H1 (cell line): ENCODE results near the gene RALGAPB. TPM values are rescaled to one million over a fixed set of nuclear protein-coding genes. Genes with fewer than 3 reads are reported as not detected.

Experiments
- CTCF ChIA-PET: fragments of 300-600 bp; sonication (Branson Sonifier 250); formaldehyde crosslinking; loops from one replicate; lab custom pipeline; 2021; ENCODE audit not compliant: partially characterized antibody; lab: Charles Lee
- POLR2A ChIA-PET: fragments of 300-600 bp; sonication (Branson Sonifier 250); formaldehyde crosslinking; loops from one replicate; lab custom pipeline; 2021; ENCODE audit warnings: inconsistent platforms; ENCODE audit not compliant: partially characterized antibody; lab: Charles Lee
- DNase-seq, 2 experiments: peaks; one replicate each; pipeline versions ENCODE4 v3.0.0 to v3.0.0-alpha.2; 2010 to 2022; ENCODE audit warnings: low spot score in 2 of 2, low read depth in 1 of 2, mixed read lengths in 1 of 2
- FAIRE-seq: peaks from 2 replicates; lab custom pipeline; 2011; peaks lifted over from hg19 to GRCh38; lab: Jason Lieb, UNC
- H2AFZ ChIP-seq: 2 replicates; pipeline ENCODE4 v1.8.1; 2012; ENCODE audit warnings: low read length, inconsistent platforms
- H2AK5ac ChIP-seq: 2 replicates; pipeline ENCODE4 v1.6.1; 2013; ENCODE audit warnings: low read depth, low read length
- H2BK120ac ChIP-seq: replicated peaks from 2 replicates; pipeline ENCODE3; 2013; ENCODE audit warnings: low read depth, low read length, inconsistent platforms
- H2BK12ac ChIP-seq: 2 replicates; pipeline ENCODE4 v1.6.1; 2013; ENCODE audit warnings: low read depth, low read length
- H2BK15ac ChIP-seq: 2 replicates; pipeline ENCODE4 v1.6.1; 2013; ENCODE audit warnings: low read length
- H2BK20ac ChIP-seq: 2 replicates; pipeline ENCODE4 v1.6.1; 2013; ENCODE audit warnings: low read length
- H2BK5ac ChIP-seq: 2 replicates; pipeline ENCODE4 v1.6.1; 2013; ENCODE audit warnings: low read depth, low read length
- H3K14ac ChIP-seq: 2 replicates; pipeline ENCODE4 v1.6.1; 2013; ENCODE audit warnings: inconsistent platforms; ENCODE audit not compliant: insufficient read length
- H3K18ac ChIP-seq: 2 replicates; pipeline ENCODE4 v1.6.1; 2013; ENCODE audit warnings: low read length; ENCODE audit errors: extremely low read depth
- H3K23ac ChIP-seq: 2 replicates; pipeline ENCODE4 v1.6.1; 2013; ENCODE audit warnings: inconsistent platforms; ENCODE audit not compliant: insufficient read length
- H3K23me2 ChIP-seq: 2 replicates; pipeline ENCODE4 v1.6.1; 2013; ENCODE audit warnings: low read depth, low read length
- H3K27ac ChIP-seq: 2 replicates; pipeline ENCODE4 v1.6.1; 2011; ENCODE audit warnings: low read depth, low read length, inconsistent platforms
- H3K27me3 ChIP-seq, 4 experiments: replicated peaks in 1 of 4; 1 replicate in 1 of 4; 2 replicates in 3 of 4; pipeline versions ENCODE4 v1.6.1 to v1.8.1; 2011 to 2013; ENCODE audit warnings: low read length in 3 of 4, mild to moderate bottlenecking in 3 of 4, inconsistent platforms in 2 of 4, mixed read lengths in 2 of 4, moderate library complexity in 1 of 4; ENCODE audit not compliant: control insufficient read depth in 3 of 4, insufficient read depth in 3 of 4; ENCODE audit errors: extremely low read depth in 1 of 4
- H3K36me3 ChIP-seq, 4 experiments: 2 replicates each; pipeline versions ENCODE4 v1.6.1 to v1.8.1; 2011 to 2013; ENCODE audit warnings: mild to moderate bottlenecking in 4 of 4, low read length in 3 of 4, moderate library complexity in 2 of 4, control low read depth in 1 of 4, inconsistent platforms in 1 of 4; ENCODE audit not compliant: insufficient read depth in 4 of 4, control insufficient read depth in 2 of 4
- H3K4ac ChIP-seq: replicated peaks from 2 replicates; pipeline ENCODE3; 2013; ENCODE audit warnings: low read length, low read depth, mixed read lengths, inconsistent platforms; ENCODE audit not compliant: insufficient read length
- H3K4me1 ChIP-seq, 4 experiments: replicated peaks in 1 of 4; 1 replicate in 1 of 4; 2 replicates in 3 of 4; pipeline versions ENCODE4 v1.6.1 to v1.8.1; 2011 to 2013; ENCODE audit warnings: low read length in 3 of 4, inconsistent platforms in 2 of 4, mixed read lengths in 1 of 4; ENCODE audit not compliant: insufficient read depth in 4 of 4, control insufficient read depth in 3 of 4
- H3K4me2 ChIP-seq, 2 experiments: 2 replicates each; pipeline versions ENCODE4 v1.6.1 to v1.8.1; 2011 to 2013; ENCODE audit warnings: low read depth in 2 of 2, low read length in 2 of 2, control low read depth in 1 of 2, inconsistent platforms in 1 of 2, mild to moderate bottlenecking in 1 of 2; ENCODE audit not compliant: insufficient read depth in 1 of 2
- H3K4me3 ChIP-seq, 4 experiments: fragments of 200-600, 300-600 bp in 1 of 4; sonication (generic), shearing (Covaris generic), sonication (Bioruptor Twin) in 1 of 4; 2 replicates each; pipeline versions ENCODE4 v1.5.1 to v1.8.1; 2011 to 2016; ENCODE audit warnings: low read length in 4 of 4, low read depth in 3 of 4, control low read depth in 2 of 4, inconsistent platforms in 2 of 4, mild to moderate bottlenecking in 2 of 4, mixed read lengths in 1 of 4, moderate library complexity in 1 of 4; ENCODE audit not compliant: insufficient read depth in 2 of 4; ENCODE audit errors: extremely low read depth in 1 of 4
- H3K56ac ChIP-seq: replicated peaks from 2 replicates; pipeline ENCODE3; 2013; ENCODE audit warnings: low read depth, mild to moderate bottlenecking, mixed read lengths, low read length, inconsistent platforms; ENCODE audit not compliant: insufficient read length
- H3K79me1 ChIP-seq: 2 replicates; pipeline ENCODE4 v1.6.1; 2013; ENCODE audit warnings: low read depth, low read length, control low read depth
- H3K79me2 ChIP-seq, 2 experiments: 2 replicates each; pipeline versions ENCODE4 v1.6.1 to v1.8.1; 2012 to 2013; ENCODE audit warnings: low read length in 2 of 2, mild to moderate bottlenecking in 2 of 2, inconsistent platforms in 1 of 2; ENCODE audit not compliant: insufficient read depth in 2 of 2, control insufficient read depth in 1 of 2
- H3K9ac ChIP-seq, 4 experiments: replicated peaks in 1 of 4; 1 replicate in 1 of 4; 2 replicates in 3 of 4; pipeline versions ENCODE4 v1.6.1 to v1.8.1; 2011 to 2013; ENCODE audit warnings: low read depth in 3 of 4, low read length in 3 of 4, control low read depth in 2 of 4, mild to moderate bottlenecking in 2 of 4, moderate library complexity in 2 of 4, inconsistent platforms in 1 of 4; ENCODE audit errors: extremely low read depth in 1 of 4
- H3K9me3 ChIP-seq, 2 experiments: 2 replicates each; pipeline versions ENCODE4 v1.6.1 to v1.8.1; 2012 to 2013; ENCODE audit warnings: mild to moderate bottlenecking in 2 of 2, moderate library complexity in 2 of 2, control low read depth in 1 of 2, inconsistent platforms in 1 of 2, low read depth in 1 of 2, low read length in 1 of 2, mixed read lengths in 1 of 2; ENCODE audit not compliant: insufficient read depth in 2 of 2
- H4K20me1 ChIP-seq, 2 experiments: replicated peaks in 1 of 2; 2 replicates each; pipeline versions ENCODE3 to v1.8.1; 2011 to 2013; ENCODE audit warnings: inconsistent platforms in 2 of 2, low read length in 2 of 2, mild to moderate bottlenecking in 1 of 2; ENCODE audit not compliant: insufficient read depth in 2 of 2, control insufficient read depth in 1 of 2
- H4K5ac ChIP-seq: 2 replicates; pipeline ENCODE4 v1.6.1; 2013; ENCODE audit warnings: low read length, low read depth, mixed read lengths, inconsistent platforms; ENCODE audit not compliant: insufficient read length
- H4K8ac ChIP-seq: 2 replicates; pipeline ENCODE4 v1.8.0; 2013; ENCODE audit warnings: mild to moderate bottlenecking, moderate library complexity, low read length, inconsistent platforms; ENCODE audit not compliant: insufficient read depth; ENCODE audit errors: extremely low read depth
- H4K91ac ChIP-seq: replicated peaks from 2 replicates; pipeline ENCODE3; 2013; ENCODE audit warnings: low read length, mixed read lengths, inconsistent platforms; ENCODE audit not compliant: insufficient read length
- BRCA1 ChIP-seq: IDR thresholded peaks from 2 replicates; pipeline ENCODE4 v1.6.1; 2012; ENCODE audit warnings: low read depth, low read length, improper control_type of control experiment
- CBX8 ChIP-seq: fragments of 300-800, 300-1000 bp; sonication (generic); IDR thresholded peaks from 2 replicates; pipeline ENCODE4 v1.7.1; 2016; ENCODE audit warnings: low read depth, low read length, borderline replicate concordance
- EP300 ChIP-seq, 2 experiments: IDR thresholded peaks; 1 replicate in 1 of 2; 2 replicates in 1 of 2; pipeline ENCODE4 v1.6.1; 2011 to 2012; ENCODE audit warnings: low read depth in 2 of 2, low read length in 2 of 2, mild to moderate bottlenecking in 2 of 2, borderline replicate concordance in 1 of 2, inconsistent platforms in 1 of 2, moderate library complexity in 1 of 2
- HDAC2 ChIP-seq, 2 experiments: fragments of 300-600 bp in 1 of 2; sonication (generic) in 1 of 2; IDR thresholded peaks; 2 replicates each; pipeline ENCODE4 v1.6.1; 2011 to 2012; ENCODE audit warnings: low read depth in 2 of 2, low read length in 2 of 2, mild to moderate bottlenecking in 2 of 2, moderate library complexity in 2 of 2, borderline replicate concordance in 1 of 2, inconsistent platforms in 1 of 2
- PHF8 ChIP-seq: fragments of 200-600 bp; sonication (generic); conservative IDR thresholded peaks from 2 replicates; pipeline ENCODE4 v1.7.1; 2012; ENCODE audit warnings: low read depth, mild to moderate bottlenecking, inconsistent platforms, low read length, moderate library complexity
- RBBP5 ChIP-seq: IDR thresholded peaks from 2 replicates; pipeline ENCODE4 v1.7.1; 2012; ENCODE audit warnings: low read depth, mild to moderate bottlenecking, inconsistent platforms, low read length, moderate library complexity, borderline replicate concordance
- SP4 ChIP-seq: IDR thresholded peaks from 2 replicates; pipeline ENCODE4 v1.6.1; 2012; ENCODE audit warnings: low read length, inconsistent platforms
- TAF7 ChIP-seq: optimal IDR thresholded peaks from 2 replicates; pipeline ENCODE3; 2011; ENCODE audit warnings: low read depth, mild to moderate bottlenecking, inconsistent platforms, low read length, moderate library complexity, borderline replicate concordance
- TBP ChIP-seq: IDR thresholded peaks from 2 replicates; pipeline ENCODE4 v1.6.1; 2011; ENCODE audit warnings: low read depth, low read length, improper control_type of control experiment
- TCF12 ChIP-seq: IDR thresholded peaks from 2 replicates; pipeline ENCODE4 v1.6.1; 2011; ENCODE audit warnings: low read depth, mild to moderate bottlenecking, low read length
- TEAD4 ChIP-seq: IDR thresholded peaks from 2 replicates; pipeline ENCODE4 v1.6.1; 2012; ENCODE audit warnings: low read depth, low read length, inconsistent platforms, mixed read lengths
- WGBS, 2 experiments: shearing (Covaris generic) in 1 of 2; methylation state at CpG; one replicate each; pipeline versions ENCODE4 v1.1.6 to v1.1.7; 2013 to 2015; ENCODE audit warnings: low lambda C conversion rate in 2 of 2, mixed read lengths in 2 of 2, inconsistent platforms in 1 of 2, low coverage in 1 of 2, missing lambda C conversion rate in 1 of 2; ENCODE audit not compliant: insufficient replicate concordance in 2 of 2, insufficient coverage in 1 of 2, insufficient read length in 1 of 2; ENCODE audit errors: extremely low coverage in 1 of 2, missing lambda C conversion rate in 1 of 2; 5-methylcytosine and 5-hydroxymethylcytosine counted together
- polyA plus RNA-seq, 7 experiments: library from polyadenylated mRNA; depleted of rRNA in 3 of 7; stranded (reverse) in 5 of 7; unstranded in 2 of 7; fragments of >200 nt in 5 of 7; fragments of 200-250 nt in 2 of 7; gene quantifications; 1 replicate in 5 of 7; 2 replicates in 1 of 7; 4 replicates in 1 of 7; pipeline versions ENCODE4 v1.2.1 to v1.2.3, GENCODE V29; 2011 to 2013; ENCODE audit warnings: missing spikeins in 2 of 7, mixed read lengths in 2 of 7
- total RNA-seq: library from RNA; stranded (reverse); fragmentation: NEBNext Ultra II Directional; extraction: Animal tissue kit (Norgen Biotek cat#: 25700); gene quantifications from 2 replicates; pipeline ENCODE4 v1.2.1, GENCODE V29; 2021

The RALGAPB gene
- total and polyA plus RNA-seq, 2 of the 8 experiments (the other 6 are each of a cell fraction or from before 2014, with no cell fraction given): 10.6 to 35.1 TPM

- FAIRE-seq (no peak), DNase-seq (no peak)
- H3K4me3 ChIP-seq: no peak overlapping the region
- no peaks in the 10 kb centered on the region; a peak in 2 of 7 replicates for H3K4me1 ChIP-seq
- no peaks in the 10 kb centered on the region for H3K79me2 ChIP-seq
- no peak overlapping the region for H3K27ac ChIP-seq
- no peaks in the 10 kb centered on the region for H3K9me3 ChIP-seq
- no peaks in the 10 kb centered on the region for H3K79me1 ChIP-seq
- H2BK15ac ChIP-seq: no peak overlapping the region
- H4K91ac ChIP-seq: no peak overlapping the region
- H3K36me3 ChIP-seq: no peaks in the 10 kb centered on the region
- H4K20me1 ChIP-seq: no peaks in the 10 kb centered on the region
- H3K23me2 ChIP-seq: no peaks in the 10 kb centered on the region
- H3K18ac ChIP-seq: no peak overlapping the region
- TF ChIP-seq RBBP5 (no peak), EP300 (IDR thresholded peaks at IDR 0.05; ENCODE audit: borderline replicate concordance in 1 of 2, low read depth in 2 of 2, low read length in 2 of 2) (no peak), TCF12 (no peak), HDAC2 (IDR thresholded peaks at IDR 0.05; ENCODE audit: borderline replicate concordance in 1 of 2, low read depth in 2 of 2, low read length in 2 of 2) (no peak), TAF7 (no peak), PHF8 (no peak), CBX8 (no peak), TBP (no peak), BRCA1 (no peak), TEAD4 (no peak), SP4 (no peak)
- TF ChIP-seq, all 59 proteins: peak for 0
- Histone ChIP-seq H2BK5ac (no peak overlapping the region), H3K56ac (no peak overlapping the region), H3K23ac (no peak overlapping the region), H2BK120ac (no peak overlapping the region), H2AFZ (no peak overlapping the region), H3K14ac (no peak overlapping the region), H3K4ac (no peak overlapping the region), H3K4me2 (no peak overlapping the region), H2AK5ac (no peak overlapping the region), H3K9ac (no peak overlapping the region), H4K8ac (no peak overlapping the region), H4K5ac (no peak overlapping the region), H3K27me3 (no peaks in the 10 kb centered on the region), H2BK20ac (no peak overlapping the region), H2BK12ac (no peak overlapping the region)
- 93% methylated on average over 5 of the region's 5 CpGs; no CpG with 5 or more reads in 1 of the 2 experiments for WGBS, 2 experiments
- POLR2A ChIA-PET: no interaction called here
- CTCF ChIA-PET: interaction anchor here (0.7 to 0.8 kb wide), 2 partner anchors 23 to 273 kb away, joined by 3 to 4 read pairs; no protein-coding TSS in a partner anchor
Measured at GRCh38 chr20:38610521-38610920, 137.9 kb downstream of the RALGAPB start.
